GM12872 (cell line): ENCODE results near the gene GOLT1A.

Experiments used
- TF ChIP-seq, protein P1 (sequence below): IDR thresholded peaks from 3 replicates; pipeline ENCODE4 v1.5.1; 2011; ENCODE audit warnings: low read depth, mild to moderate bottlenecking, low read length, moderate library complexity; ENCODE audit not compliant: insufficient read depth

The GOLT1A gene

DNA sequence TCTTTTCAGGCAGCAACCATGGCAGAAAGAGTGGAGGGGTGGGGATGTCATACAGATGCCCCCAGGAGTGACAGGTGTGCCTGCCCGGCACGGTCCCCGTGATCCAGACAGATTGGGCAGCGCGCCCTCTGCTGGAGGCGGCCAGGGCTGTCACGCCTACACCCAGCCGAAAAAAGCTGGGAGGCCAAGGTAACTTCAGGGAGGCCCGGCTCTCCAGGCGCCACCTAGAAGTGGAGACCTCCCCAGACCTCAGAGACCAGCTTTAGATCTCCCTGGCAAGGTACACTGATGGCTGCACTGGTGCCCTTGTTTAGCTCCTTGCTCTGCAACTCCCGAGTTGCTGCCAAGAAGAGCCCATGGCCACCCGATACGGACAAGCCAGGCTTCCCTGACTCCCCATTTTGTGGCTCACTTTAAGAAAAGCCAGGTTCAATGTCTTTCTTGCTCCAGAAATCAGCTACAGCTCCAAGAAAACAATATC, 6.6 kb downstream of the GOLT1A start:
- TF ChIP-seq, protein P1, sequence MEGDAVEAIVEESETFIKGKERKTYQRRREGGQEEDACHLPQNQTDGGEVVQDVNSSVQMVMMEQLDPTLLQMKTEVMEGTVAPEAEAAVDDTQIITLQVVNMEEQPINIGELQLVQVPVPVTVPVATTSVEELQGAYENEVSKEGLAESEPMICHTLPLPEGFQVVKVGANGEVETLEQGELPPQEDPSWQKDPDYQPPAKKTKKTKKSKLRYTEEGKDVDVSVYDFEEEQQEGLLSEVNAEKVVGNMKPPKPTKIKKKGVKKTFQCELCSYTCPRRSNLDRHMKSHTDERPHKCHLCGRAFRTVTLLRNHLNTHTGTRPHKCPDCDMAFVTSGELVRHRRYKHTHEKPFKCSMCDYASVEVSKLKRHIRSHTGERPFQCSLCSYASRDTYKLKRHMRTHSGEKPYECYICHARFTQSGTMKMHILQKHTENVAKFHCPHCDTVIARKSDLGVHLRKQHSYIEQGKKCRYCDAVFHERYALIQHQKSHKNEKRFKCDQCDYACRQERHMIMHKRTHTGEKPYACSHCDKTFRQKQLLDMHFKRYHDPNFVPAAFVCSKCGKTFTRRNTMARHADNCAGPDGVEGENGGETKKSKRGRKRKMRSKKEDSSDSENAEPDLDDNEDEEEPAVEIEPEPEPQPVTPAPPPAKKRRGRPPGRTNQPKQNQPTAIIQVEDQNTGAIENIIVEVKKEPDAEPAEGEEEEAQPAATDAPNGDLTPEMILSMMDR, result peak; percentile 95

- TF ChIP-seq, protein P1, result no peak
Observed at GRCh38 chr1:204206121-204206520, 7.7 kb downstream of the GOLT1A start.

- TF ChIP-seq, protein P1, result no peak
Observed at GRCh38 chr1:204205486-204205885, 8.3 kb downstream of the GOLT1A start.

DNA sequence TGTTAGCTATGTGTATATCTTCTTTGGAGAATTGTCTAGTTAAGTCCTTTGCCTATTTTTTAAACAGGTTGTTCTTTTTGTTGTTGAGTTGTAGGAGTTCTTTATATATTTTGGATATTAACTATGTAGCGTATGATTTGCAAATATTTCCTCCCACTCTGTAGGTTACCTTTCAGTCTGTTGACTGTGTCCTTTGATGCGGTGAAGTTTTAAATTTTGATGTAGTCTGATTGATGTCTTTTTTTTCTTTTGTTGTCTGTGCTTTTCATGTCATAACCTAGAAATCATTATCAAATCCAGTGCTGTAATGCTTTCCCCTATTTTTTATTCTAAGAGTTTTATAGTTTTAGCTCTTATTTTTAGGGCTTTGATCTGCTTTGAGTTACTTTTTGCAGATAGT, 8.8 kb downstream of the GOLT1A start:
- TF ChIP-seq, protein P1, result no peak

- TF ChIP-seq, protein P1, result no peak
Observed at GRCh38 chr1:204203206-204203767, 10.5 kb downstream of the GOLT1A start.

- TF ChIP-seq, protein P1, result no peak
Observed at GRCh38 chr1:204202481-204202880, 11.3 kb downstream of the GOLT1A start.

GRCh38 chr1:204201348-204202040, 12.3 kb downstream of the GOLT1A start:
- TF ChIP-seq, protein P1, result no peak
